ENCODE results near the gene GSDMA.
A peak's percentile ranks its signal among the peaks of the same experiment; 100 is the strongest.

Gene GSDMA, protein sequence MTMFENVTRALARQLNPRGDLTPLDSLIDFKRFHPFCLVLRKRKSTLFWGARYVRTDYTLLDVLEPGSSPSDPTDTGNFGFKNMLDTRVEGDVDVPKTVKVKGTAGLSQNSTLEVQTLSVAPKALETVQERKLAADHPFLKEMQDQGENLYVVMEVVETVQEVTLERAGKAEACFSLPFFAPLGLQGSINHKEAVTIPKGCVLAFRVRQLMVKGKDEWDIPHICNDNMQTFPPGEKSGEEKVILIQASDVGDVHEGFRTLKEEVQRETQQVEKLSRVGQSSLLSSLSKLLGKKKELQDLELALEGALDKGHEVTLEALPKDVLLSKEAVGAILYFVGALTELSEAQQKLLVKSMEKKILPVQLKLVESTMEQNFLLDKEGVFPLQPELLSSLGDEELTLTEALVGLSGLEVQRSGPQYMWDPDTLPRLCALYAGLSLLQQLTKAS

DNA sequence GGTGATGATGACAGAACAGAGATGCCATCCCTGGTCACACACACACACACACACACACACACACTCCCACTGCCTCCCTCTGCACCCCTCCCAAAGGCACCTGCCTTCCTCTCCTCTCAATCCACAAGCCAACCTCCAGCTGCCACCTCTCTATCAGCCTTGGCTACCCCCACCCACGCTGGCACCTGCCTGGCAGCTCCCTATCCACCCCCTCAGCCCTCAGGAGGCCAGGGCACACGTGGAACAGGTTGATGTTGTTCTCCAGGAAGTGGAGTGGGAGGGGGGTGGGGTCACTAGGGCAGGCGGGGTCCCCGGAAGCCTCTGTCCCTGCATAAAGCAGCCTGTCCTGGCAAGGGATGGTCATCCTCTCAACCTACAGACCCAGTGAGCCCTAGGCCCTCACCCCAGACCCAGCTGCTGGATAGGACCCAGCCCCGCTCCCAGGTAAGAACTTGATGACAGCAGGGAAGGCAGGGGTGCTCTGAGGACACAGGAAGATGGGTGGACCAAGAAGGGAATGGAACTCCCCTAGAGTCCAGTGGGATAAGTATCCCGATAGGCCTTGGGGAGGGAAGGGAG lies at the start of gene GSDMA:
Gene GSDMA, plus strand, starts transcription at position 363 of the 579 bp plus-strand sequence. CDS start 2,684 bp downstream, outside the sequence.
- DNase-seq (ENCODE audit: low spot score): no peak
- TF ChIP-seq, protein P1, sequence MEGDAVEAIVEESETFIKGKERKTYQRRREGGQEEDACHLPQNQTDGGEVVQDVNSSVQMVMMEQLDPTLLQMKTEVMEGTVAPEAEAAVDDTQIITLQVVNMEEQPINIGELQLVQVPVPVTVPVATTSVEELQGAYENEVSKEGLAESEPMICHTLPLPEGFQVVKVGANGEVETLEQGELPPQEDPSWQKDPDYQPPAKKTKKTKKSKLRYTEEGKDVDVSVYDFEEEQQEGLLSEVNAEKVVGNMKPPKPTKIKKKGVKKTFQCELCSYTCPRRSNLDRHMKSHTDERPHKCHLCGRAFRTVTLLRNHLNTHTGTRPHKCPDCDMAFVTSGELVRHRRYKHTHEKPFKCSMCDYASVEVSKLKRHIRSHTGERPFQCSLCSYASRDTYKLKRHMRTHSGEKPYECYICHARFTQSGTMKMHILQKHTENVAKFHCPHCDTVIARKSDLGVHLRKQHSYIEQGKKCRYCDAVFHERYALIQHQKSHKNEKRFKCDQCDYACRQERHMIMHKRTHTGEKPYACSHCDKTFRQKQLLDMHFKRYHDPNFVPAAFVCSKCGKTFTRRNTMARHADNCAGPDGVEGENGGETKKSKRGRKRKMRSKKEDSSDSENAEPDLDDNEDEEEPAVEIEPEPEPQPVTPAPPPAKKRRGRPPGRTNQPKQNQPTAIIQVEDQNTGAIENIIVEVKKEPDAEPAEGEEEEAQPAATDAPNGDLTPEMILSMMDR (IDR thresholded peaks at IDR 0.05; ENCODE audit: extremely low read depth, missing control alignments): no peak

DNA sequence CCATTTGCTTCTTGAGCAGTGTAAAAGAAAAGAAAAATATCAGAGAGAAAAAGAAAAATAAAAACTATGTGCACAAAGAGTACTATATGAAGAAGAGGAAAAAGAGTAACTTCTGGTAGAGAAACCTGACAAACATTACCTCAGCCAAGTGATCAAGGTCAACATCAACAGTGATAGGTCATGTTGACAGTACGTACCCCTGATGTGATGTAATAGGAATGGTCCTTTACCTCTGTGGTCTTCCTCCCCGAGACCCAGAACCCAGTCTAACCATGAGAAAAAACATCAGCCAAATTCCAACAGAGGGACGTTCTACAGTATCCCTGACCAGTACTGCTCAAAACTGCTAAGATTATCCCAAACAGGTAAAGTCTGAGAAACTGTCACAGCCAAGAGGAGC lies 48.8 kb upstream of the GSDMA start:
- TF ChIP-seq, protein P1 (IDR thresholded peaks at IDR 0.05; ENCODE audit: extremely low read depth, missing control alignments): no peak
- DNase-seq (ENCODE audit: low spot score): no peak

DNA sequence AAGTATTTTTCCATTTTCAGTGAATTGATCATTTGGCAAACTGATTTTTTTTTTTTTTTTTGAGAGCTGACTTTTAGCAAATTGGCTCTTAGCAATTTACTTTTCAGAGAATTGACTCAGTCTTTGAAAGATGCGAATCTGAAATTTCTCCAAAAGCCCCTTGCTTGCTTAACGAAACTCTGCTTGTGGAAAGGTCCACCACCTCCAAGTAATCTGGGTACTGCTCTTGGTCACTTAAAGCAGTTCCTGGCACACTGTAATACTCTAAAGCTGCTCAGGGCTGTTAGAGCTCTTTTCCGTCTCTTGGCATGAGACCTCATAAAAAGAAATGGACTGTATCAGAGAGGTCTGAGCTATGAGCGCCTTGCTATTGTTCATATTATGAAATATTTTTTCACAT lies 47.2 kb upstream of the GSDMA start:
- TF ChIP-seq, protein P1 (IDR thresholded peaks at IDR 0.05; ENCODE audit: extremely low read depth, missing control alignments): no peak
- peak; percentile 37 for DNase-seq (ENCODE audit: low spot score)

DNA sequence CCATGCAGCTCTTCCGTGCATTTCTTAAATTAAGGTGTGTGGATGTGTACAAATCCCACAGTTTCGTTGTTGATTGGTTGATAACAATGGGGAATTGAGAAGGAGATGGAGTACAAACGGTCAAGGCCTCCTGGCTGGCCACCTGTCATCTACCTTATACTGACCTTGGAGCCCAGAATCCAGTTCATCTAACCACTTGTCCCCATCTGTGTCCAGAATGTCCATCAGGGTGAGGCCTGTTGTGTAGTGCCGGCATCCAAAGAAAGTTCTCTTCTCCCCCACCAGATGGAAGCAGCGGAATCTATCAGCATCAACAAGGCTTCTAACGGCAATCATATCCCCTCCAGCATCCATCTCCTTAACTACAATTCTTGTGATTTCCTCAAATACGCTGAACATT lies 45.9 kb upstream of the GSDMA start:
- TF ChIP-seq, protein P1 (IDR thresholded peaks at IDR 0.05; ENCODE audit: extremely low read depth, missing control alignments): no peak
- no peak for DNase-seq (ENCODE audit: low spot score)

DNA sequence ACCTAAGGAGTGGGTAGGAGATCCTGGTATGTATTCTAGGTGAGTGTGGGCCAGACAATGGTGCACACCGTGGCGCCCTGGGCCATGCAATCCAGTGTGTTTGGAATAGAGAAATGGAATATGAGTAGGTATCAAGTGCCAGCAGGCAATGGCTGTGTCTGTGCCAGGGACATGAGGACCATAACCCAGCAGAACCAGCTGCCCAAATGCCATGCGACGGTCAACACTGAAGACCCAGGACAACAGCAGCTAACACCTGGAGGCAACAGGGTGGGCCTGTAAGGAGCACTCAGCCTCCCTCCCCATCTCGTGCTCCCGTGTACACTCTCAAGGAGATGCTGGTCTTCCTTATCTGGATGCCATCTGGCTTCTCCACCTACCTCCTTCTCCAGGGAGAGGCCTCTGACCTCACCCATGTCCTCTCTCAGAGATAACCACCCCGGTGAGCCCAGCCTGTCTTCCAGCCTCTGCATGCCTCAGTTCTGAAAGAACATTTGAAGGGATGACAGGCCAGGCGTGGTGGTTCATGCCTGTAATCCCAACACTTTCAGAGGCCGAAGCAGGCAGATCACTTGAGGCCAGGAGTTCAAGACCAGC lies 43.6 kb upstream of the GSDMA start:
- TF ChIP-seq, protein P1 (IDR thresholded peaks at IDR 0.05; ENCODE audit: extremely low read depth, missing control alignments): no peak
- DNase-seq (ENCODE audit: low spot score): no peak

DNA sequence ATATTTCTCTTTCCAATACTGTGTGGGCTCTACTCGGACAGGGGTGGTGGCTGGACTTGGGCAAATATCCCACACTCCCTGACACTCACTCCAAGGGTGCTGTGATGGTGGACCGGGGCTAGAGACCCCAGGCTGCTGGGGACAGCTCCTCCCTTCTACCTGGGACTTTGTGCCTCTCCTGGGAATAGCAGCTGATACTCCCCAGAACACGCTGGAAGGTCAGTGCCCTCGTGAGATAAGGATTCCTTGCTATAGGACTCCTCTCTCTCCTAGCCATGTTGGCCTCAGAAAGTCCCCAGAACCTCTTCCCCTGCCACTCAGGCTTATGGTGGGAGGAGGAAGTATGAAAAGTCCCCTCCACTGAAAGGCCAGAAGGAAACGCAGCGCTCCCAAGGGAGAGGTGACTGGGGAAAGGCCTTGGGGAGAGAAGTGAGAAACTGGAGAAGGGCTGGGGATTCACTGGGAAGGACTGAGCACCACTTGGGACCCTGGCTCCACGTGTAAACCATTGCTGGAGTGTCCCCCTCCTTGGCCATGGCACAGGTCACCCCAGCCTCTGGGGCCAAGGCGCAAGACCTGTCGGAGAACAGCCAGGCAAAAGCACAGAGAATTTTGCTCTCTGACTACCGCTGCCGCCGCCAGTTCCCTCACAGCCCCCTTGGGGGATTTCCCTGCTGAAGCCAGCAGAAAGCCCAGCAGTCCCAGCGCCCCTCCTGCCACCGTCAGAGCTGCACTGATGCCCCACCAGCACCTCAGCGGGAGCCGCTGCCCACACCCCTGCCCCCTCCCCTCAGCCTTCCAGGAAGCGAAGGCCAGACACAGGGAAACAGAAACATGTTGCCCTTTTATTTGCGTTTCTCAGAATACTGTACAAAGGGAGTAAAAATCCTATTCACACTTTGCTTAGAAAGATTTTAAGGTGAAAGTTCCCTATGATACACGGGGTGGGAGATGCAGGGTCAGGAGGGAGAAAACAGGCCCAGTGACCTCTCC lies 42.3 kb upstream of the GSDMA start:
- peak; percentile 61 for DNase-seq (ENCODE audit: low spot score)
- TF ChIP-seq, protein P1 (IDR thresholded peaks at IDR 0.05; ENCODE audit: extremely low read depth, missing control alignments): no peak
